ENCODE measurements around the gene JPH2.

Gene JPH2

GRCh38 chr20:44125332-44126127 lies 61.5 kb downstream of the JPH2 start:
- no peak for DNase-seq (ENCODE audit: low spot score)

GRCh38 chr20:44123874-44124535 lies 63.0 kb downstream of the JPH2 start:
- DNase-seq (ENCODE audit: low spot score): no peak

DNA sequence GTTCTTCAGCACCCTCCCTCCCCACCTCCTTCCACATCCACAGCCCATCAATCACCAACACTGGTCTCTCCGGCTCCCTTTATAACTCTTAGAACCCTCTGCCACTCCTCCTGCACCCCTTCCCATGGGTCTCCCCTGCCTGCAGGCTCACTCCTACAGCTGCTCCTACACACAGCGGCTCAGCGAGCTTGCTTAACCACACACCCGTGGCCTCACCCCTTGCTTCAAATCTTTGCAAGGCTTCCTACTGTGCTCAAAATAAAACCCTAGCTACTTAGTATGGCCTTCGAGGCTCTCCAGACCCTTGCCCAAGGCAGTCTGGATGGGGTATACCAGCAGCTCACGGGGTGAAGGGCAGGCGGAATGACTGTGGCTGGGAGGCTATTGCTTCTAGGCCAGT lies 63.7 kb downstream of the JPH2 start:
- DNase-seq (ENCODE audit: low spot score): no peak

DNA sequence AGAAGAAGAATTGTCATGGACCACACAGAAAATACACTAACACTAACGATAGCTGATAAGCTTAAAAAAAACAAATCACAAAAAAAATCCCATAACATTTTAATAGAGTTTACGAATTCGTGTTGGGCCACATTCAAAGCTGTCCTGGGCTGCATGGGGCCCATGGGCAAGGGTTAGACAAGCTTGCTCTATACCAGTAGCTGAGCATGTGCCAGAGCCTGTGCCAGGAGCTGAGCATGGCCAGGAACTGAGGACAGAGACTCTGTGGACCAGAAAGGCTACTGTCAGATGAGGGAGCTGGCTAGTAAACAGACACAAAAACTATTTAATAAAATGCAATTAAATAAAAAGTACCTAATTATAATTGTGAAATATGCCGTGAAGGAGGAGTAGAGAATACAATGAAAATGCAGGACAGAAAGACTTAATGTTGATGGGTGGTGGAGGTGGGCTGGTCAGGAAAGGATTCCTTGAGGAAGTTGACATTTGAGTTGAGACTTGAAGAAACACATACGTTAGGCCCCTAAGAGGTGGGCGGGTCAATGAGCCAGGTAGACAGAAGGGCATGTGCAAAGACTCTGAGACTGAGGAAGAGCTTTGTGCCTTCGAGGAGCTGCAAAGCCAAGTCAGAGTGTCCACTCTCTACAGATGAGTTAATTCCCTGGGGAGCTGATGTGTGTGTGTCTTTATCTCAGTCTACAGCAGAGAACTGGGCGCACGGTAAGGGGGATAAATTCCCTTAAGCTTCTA lies 66.1 kb downstream of the JPH2 start:
- DNase-seq (ENCODE audit: low spot score): no peak

- DNase-seq (ENCODE audit: low spot score): no peak
Observed at GRCh38 chr20:44118185-44119033, 68.6 kb downstream of the JPH2 start.

GRCh38 chr20:44117296-44118184 lies 69.4 kb downstream of the JPH2 start:
- DNase-seq (ENCODE audit: low spot score): no peak

DNA sequence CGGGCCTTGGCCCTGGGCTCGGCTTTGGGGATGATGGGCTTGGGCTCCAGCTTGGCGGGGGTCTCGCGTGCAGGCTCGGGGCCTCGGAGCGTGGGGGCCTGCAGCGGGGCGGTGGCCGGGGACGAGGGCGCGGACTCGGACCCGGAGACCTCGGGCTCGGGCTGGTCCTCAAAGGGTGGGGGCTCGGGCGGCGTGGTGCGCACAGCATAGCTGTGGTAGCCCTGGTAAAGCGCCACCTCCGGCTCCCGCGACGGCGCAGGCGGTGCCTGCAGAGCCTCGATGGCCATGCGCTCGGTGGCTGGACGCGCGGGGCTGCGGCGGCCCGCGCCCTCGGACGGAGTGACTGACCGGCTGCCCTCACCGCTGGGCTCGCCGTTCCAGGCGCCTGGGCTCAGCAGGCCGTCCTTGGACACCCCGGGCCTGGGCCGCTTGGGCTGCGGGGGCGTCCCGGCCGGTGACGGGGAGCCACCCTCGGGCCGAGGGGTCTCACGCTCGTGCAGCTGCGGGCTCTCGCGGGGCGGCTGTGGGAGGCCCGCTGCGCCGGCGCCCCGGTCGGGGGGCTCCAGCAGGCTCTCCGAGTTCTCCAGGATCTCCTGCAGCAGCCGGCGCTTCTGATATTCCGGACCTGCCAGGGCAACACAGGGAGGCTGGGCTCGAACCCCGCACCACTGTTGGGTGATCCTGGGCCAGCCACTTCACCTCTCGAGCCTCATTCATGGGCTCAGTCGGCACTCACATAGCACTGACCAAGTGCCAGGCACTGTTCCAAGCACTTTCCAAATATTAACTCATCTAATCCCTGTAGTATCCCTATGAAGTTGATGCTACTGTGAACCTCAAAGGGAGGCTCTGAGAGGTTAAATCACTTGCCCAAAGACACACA lies 71.0 kb downstream of the JPH2 start:
- no peak for DNase-seq (ENCODE audit: low spot score)

GRCh38 chr20:44115181-44115580 lies 71.8 kb downstream of the JPH2 start:
- no peak for DNase-seq (ENCODE audit: low spot score)

GRCh38 chr20:44113618-44114376 lies 73.2 kb downstream of the JPH2 start:
- DNase-seq (ENCODE audit: low spot score): no peak

DNA sequence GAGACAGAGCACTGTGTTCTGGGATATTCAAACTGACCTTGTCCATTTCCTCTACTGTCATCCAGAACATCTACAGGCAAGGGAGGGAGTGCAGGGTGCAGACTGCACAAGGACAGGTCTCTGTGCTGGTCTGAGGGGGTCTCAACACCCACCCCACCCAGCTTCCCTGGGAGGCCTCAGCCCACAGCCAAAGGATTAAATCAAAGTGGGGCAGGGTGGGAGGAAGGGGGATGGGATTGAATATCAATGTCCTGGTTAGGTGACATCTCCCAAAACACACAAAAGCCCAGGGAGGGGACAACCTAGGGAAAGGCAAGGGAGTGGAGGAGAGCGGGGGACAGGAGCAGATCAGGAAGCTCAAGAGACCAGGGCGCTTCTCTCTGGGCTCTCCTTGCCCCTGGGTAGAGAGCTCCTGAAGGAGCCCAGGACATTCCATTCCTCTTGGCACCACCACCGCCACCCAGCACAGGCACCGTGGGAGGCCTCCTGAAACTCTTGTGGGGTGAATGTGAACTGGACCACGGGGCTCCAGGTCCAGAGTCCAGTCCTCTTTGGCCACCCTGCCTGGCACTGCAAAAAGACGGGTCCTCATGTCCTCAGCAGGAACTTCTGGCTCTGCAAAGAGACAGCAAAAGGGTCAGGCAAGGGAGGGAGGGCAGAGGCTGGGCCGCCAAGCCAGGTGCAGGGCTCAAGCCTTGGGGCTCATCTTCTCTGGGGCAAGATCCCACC lies 73.9 kb downstream of the JPH2 start:
- no peak for DNase-seq (ENCODE audit: low spot score)

- DNase-seq (ENCODE audit: low spot score): no peak
Observed at GRCh38 chr20:44112456-44112855, 74.5 kb downstream of the JPH2 start.

- no peak for DNase-seq (ENCODE audit: low spot score)
Observed at GRCh38 chr20:44111712-44112335, 75.2 kb downstream of the JPH2 start.

DNA sequence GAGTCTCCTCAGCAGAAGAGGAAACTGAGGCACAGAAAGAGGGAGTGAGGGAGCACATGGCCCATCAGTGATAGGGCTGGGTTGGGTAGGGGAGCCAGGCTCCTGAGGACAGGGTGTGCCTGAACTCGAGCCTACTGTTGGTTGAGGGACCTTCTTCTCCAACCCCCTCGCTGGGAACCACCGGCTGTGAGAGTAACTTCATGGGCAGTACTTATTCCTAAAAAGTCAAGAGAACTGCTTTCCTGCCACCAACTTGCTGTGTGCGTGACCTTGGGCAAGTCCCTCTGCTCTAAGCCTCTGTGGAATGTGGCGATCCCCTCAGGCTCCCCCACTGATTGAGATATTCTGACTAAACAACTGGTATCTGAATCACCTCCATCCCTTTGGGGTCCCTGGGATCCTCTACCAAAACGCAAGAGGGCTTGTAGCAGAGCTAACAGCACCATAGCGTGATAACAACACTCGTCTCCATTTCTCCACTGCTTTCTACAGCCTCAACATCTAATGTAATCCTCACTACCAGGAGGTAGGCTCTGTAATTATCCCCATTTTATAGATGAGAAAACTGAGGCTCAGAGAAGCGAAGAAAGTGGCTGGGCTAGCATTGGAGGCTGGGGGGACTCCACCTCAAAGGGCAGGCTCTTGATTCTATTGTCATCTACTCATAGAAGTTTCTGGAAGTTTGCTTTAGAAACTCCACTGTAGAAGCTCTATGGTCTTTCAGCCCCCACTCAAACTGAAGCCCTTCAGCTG lies 76.0 kb downstream of the JPH2 start:
- DNase-seq (ENCODE audit: low spot score): no peak

GRCh38 chr20:44109951-44110361 lies 77.0 kb downstream of the JPH2 start:
- DNase-seq (ENCODE audit: low spot score): no peak

- DNase-seq (ENCODE audit: low spot score): no peak
Observed at GRCh38 chr20:44106615-44107014, 80.4 kb downstream of the JPH2 start.

GRCh38 chr20:44104798-44105517 lies 82.0 kb downstream of the JPH2 start:
- no peak for DNase-seq (ENCODE audit: low spot score)

DNA sequence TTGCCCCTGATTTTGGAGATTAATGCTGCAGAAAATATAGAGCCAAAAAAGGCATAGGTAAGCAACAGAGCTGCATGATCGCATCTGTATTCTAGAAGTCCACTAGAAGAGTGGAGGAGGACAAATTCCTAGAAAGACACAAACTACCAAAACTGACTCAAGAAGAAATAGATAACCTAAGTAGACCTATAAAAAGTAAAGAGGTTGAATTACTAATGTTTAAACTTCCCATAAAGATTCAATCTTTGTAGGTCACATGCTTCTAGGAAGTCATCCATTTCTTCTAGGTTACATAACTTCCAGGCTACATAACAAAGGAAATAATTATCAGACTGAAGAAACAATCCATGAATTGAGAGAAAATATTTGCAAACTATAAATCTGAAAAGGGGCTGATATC lies 84.4 kb downstream of the JPH2 start:
- no peak for DNase-seq (ENCODE audit: low spot score)

All from kidney capillary endothelial cell (primary cell).